GM10266 (cell line): Measurements from ENCODE around the gene NLE1.

Experiments
- DNase-seq: peaks from one replicate; pipeline ENCODE4 v3.0.0; 2012; ENCODE audit errors: extremely low spot score
- CTCF ChIP-seq: IDR thresholded peaks from 2 replicates; pipeline ENCODE4 v1.5.1; 2012; ENCODE audit warnings: mild to moderate bottlenecking, low read depth; ENCODE audit not compliant: control insufficient read depth, insufficient read depth; ENCODE audit errors: missing control alignments

The NLE1 gene

GRCh38 chr17:35141681-35142466, at the start of gene NLE1:
Gene NLE1 (minus strand): TSS chr17:35142303. CDS start chr17:35142275, 28 bp downstream.
- DNase-seq, result peak; percentile 93
- peak; percentile 94 for TF ChIP-seq CTCF

- TF ChIP-seq CTCF, result no peak
- DNase-seq, result no peak
Observed at GRCh38 chr17:35191001-35191695, 49.0 kb upstream of the NLE1 start.

GRCh38 chr17:35189291-35189690, 47.2 kb upstream of the NLE1 start:
- TF ChIP-seq CTCF, result no peak
- DNase-seq, result no peak

GRCh38 chr17:35188111-35188510, 46.0 kb upstream of the NLE1 start:
- TF ChIP-seq CTCF, result no peak
- no peak for DNase-seq

- no peak for TF ChIP-seq CTCF
- DNase-seq, result no peak
Observed at GRCh38 chr17:35187481-35187880, 45.4 kb upstream of the NLE1 start.

GRCh38 chr17:35185849-35186248, 43.7 kb upstream of the NLE1 start:
- peak; percentile 63 for DNase-seq

More at GRCh38 chr17:35185849-35186248, 43.7 kb upstream of the NLE1 start:
- TF ChIP-seq CTCF, result no peak
